HEK293T (cell line): ENCODE measurements around the gene PRAMEF8.
"Not testable (repeated sequence)": the region's sequence is repeated elsewhere in the genome, so short reads cannot be mapped to it uniquely, and the experiment has no call there.

Experiments
- ARNT ChIP-seq: fragments of 450-650 bp; IDR thresholded peaks from 2 replicates; pipeline ENCODE4 v1.6.1; 2017; ENCODE audit warnings: mild to moderate bottlenecking
- ELF4 ChIP-seq: fragments of 450-650 bp; IDR thresholded peaks from 2 replicates; pipeline ENCODE4 v1.6.1; 2017; ENCODE audit warnings: antibody characterized with exemption
- FOXA1 ChIP-seq: fragments of 450-650 bp; IDR thresholded peaks from 2 replicates; pipeline ENCODE4 v1.6.1; 2016; ENCODE audit warnings: mild to moderate bottlenecking
- FOXM1 ChIP-seq: fragments of 450-650 bp; IDR thresholded peaks from 2 replicates; pipeline ENCODE4 v1.6.1; 2017; ENCODE audit warnings: mild to moderate bottlenecking, borderline replicate concordance
- L3MBTL2 ChIP-seq: fragments of 450-650 bp; conservative IDR thresholded peaks from 2 replicates; pipeline ENCODE4 v1.6.1; 2016; ENCODE audit warnings: mild to moderate bottlenecking
- NFRKB ChIP-seq: fragments of 450-650 bp; IDR thresholded peaks from 2 replicates; pipeline ENCODE4 v1.6.1; 2016; ENCODE audit warnings: mild to moderate bottlenecking, moderate library complexity
- PKNOX1 ChIP-seq: fragments of 450-650 bp; IDR thresholded peaks from 2 replicates; pipeline ENCODE4 v1.6.1; 2016
- SP1 ChIP-seq: fragments of 450-650 bp; IDR thresholded peaks from 2 replicates; pipeline ENCODE4 v1.6.1; 2017

- TF ChIP-seq SP1, ELF4, FOXA1, NFRKB, FOXM1, PKNOX1, L3MBTL2, ARNT: not testable (repeated sequence)
Observed at GRCh38 chr1:13279617-13280016, 5.3 kb downstream of the PRAMEF8 start.
